Measurements from ENCODE around the gene PCGF2.

DNA sequence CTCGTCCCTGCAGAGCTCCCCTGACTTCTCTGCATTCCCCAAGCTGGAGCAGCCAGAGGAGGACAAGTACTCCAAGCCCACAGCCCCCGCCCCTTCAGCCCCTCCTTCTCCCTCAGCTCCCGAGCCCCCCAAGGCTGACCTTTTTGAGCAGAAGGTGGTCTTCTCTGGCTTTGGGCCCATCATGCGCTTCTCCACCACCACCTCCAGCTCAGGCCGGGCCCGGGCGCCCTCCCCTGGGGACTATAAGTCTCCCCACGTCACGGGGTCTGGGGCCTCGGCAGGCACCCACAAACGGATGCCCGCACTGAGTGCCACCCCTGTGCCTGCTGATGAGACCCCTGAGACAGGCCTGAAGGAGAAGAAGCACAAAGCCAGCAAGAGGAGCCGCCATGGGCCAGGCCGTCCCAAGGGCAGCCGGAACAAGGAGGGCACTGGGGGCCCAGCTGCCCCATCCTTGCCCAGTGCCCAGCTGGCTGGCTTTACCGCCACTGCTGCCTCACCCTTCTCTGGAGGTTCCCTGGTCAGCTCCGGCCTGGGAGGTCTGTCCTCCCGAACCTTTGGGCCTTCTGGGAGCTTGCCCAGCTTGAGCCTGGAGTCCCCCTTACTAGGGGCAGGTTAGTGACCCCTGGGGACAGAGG, 31.6 kb downstream of the PCGF2 start:
- TF ChIP-seq POLR2A (IDR thresholded peaks at IDR 0.05; ENCODE audit: low read depth, low read length), result no peak
- TF ChIP-seq POLR2AphosphoS5 (IDR thresholded peaks at IDR 0.05; ENCODE audit: low read depth, low read length), result no peak
- no peak for TF ChIP-seq PAX5 (IDR thresholded peaks at IDR 0.05; ENCODE audit: insufficient read depth, low read length, severe bottlenecking)
- no peak for TF ChIP-seq POU2F2 (IDR thresholded peaks at IDR 0.05; ENCODE audit: low read depth, low read length)
- TF ChIP-seq SPI1 (IDR thresholded peaks at IDR 0.05; ENCODE audit: low read depth, low read length), result no peak

Measured in GM12891 (cell line).